ENCODE results near the gene TBC1D9.

TBC1D9 gene

DNA sequence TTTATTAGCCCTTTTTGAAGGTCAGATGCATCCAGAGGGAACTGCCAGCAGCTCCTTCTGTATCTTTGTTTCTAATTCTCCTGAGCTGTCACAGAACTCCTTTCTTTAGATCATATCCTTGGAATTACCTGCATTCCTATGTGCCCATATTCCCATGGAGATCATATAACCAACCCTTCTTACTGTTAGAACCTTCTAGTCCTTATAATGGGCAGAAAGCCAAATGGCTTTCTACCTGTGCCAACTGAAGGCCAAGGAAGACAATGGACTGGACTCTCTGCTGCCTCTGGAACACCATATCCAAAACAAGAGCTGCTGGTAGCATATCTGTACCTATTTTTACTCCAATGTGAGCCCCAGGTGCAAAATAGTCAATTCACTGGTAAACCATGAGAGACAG is 60.7 kb downstream of the TBC1D9 start:
- Histone ChIP-seq H3K4me3 (ENCODE audit: low read length) (no peak overlapping the region), H3K4me2 (ENCODE audit: low read length) (no peak overlapping the region), H3K9me3 (ENCODE audit: control insufficient read depth, insufficient read depth, low read length) (no peaks in the 10 kb centered on the region), H3K79me2 (ENCODE audit: control insufficient read depth, low read length) (no peaks in the 10 kb centered on the region), H3F3A (ENCODE audit: control insufficient read depth, insufficient read depth) (peaks cover 2% of the 10 kb centered on the region; the same call in 1 of the 2 replicates), H3K36me3 (ENCODE audit: control insufficient read depth, low read length) (no peaks in the 10 kb centered on the region), H3K9me2 (replicated peaks; ENCODE audit: control insufficient read depth, low read length) (no peaks in the 10 kb centered on the region), H3K27me3 (ENCODE audit: control insufficient read depth, low read length) (no peaks in the 10 kb centered on the region), H3K27ac (ENCODE audit: low read depth, low read length) (no peak overlapping the region), H4K20me1 (ENCODE audit: control insufficient read depth, insufficient read depth, low read depth, low read length) (no peaks in the 10 kb centered on the region), H3K4me1 (ENCODE audit: control insufficient read depth, low read length) (no peaks in the 10 kb centered on the region)
- no peak for TF ChIP-seq EZH2phosphoT487 (IDR thresholded peaks at IDR 0.05; ENCODE audit: borderline replicate concordance, low read length)
- TF ChIP-seq, protein P1, sequence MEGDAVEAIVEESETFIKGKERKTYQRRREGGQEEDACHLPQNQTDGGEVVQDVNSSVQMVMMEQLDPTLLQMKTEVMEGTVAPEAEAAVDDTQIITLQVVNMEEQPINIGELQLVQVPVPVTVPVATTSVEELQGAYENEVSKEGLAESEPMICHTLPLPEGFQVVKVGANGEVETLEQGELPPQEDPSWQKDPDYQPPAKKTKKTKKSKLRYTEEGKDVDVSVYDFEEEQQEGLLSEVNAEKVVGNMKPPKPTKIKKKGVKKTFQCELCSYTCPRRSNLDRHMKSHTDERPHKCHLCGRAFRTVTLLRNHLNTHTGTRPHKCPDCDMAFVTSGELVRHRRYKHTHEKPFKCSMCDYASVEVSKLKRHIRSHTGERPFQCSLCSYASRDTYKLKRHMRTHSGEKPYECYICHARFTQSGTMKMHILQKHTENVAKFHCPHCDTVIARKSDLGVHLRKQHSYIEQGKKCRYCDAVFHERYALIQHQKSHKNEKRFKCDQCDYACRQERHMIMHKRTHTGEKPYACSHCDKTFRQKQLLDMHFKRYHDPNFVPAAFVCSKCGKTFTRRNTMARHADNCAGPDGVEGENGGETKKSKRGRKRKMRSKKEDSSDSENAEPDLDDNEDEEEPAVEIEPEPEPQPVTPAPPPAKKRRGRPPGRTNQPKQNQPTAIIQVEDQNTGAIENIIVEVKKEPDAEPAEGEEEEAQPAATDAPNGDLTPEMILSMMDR (IDR thresholded peaks at IDR 0.05; ENCODE audit: low read depth, low read length, poor library complexity, severe bottlenecking), result no peak

DNA sequence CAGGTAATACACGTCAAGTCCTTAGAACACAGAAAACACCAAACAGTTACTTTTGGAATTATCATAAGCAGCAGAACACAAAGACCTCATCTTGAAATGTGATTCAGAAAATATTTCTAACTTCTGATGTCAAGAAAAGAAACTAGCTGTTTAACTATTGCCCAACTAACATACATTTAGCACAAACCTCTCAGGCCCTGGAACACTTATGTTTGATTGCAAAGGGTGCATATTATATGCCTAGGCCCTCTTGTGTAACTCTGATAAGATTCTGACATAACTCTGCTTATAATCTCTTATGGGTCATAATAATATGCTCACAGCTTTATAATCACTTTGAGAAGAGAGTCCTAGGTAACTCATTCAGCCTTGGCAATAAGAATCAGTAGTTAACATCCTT is 62.6 kb downstream of the TBC1D9 start:
- Histone ChIP-seq H4K20me1 (ENCODE audit: control insufficient read depth, insufficient read depth, low read depth, low read length) (no peaks in the 10 kb centered on the region), H3K9me3 (ENCODE audit: control insufficient read depth, insufficient read depth, low read length) (no peaks in the 10 kb centered on the region), H3K27me3 (ENCODE audit: control insufficient read depth, low read length) (no peaks in the 10 kb centered on the region), H3K27ac (ENCODE audit: low read depth, low read length) (no peak overlapping the region), H3F3A (ENCODE audit: control insufficient read depth, insufficient read depth) (peaks cover 2% of the 10 kb centered on the region; the same call in 1 of the 2 replicates), H3K36me3 (ENCODE audit: control insufficient read depth, low read length) (no peaks in the 10 kb centered on the region), H3K79me2 (ENCODE audit: control insufficient read depth, low read length) (no peaks in the 10 kb centered on the region), H3K9me2 (replicated peaks; ENCODE audit: control insufficient read depth, low read length) (no peaks in the 10 kb centered on the region), H3K4me1 (ENCODE audit: control insufficient read depth, low read length) (peaks cover 9% of the 10 kb centered on the region), H3K4me2 (ENCODE audit: low read length) (no peak overlapping the region), H3K4me3 (ENCODE audit: low read length) (no peak overlapping the region)
- no peak for TF ChIP-seq EZH2phosphoT487 (IDR thresholded peaks at IDR 0.05; ENCODE audit: borderline replicate concordance, low read length)
- TF ChIP-seq, protein P1 (IDR thresholded peaks at IDR 0.05; ENCODE audit: low read depth, low read length, poor library complexity, severe bottlenecking), result no peak

DNA sequence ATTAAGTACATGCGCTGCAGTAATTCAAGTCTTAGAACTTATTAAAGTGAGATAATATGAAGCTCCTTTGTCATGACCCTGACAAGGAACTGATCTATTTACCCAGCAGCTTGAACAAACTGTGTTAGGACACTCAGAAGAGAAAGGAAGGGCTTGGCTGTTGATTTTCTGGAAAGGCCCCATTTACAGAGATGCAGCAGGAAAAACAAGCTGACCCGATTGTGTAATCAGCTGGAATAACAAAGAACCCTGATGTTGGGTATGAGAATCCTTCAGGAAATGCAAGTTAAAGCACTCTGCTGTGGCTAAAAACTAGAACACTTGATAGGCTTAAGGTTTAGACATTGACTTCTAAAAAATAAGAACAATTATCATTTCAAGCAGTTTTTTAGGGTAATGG is 64.8 kb downstream of the TBC1D9 start:
- H3K36me3 ChIP-seq (ENCODE audit: control insufficient read depth, low read length), result no peaks in the 10 kb centered on the region
- TF ChIP-seq EZH2phosphoT487 (IDR thresholded peaks at IDR 0.05; ENCODE audit: borderline replicate concordance, low read length), result no peak
- TF ChIP-seq, protein P1 (IDR thresholded peaks at IDR 0.05; ENCODE audit: low read depth, low read length, poor library complexity, severe bottlenecking), result no peak
- no peaks in the 10 kb centered on the region for H3K9me3 ChIP-seq (ENCODE audit: control insufficient read depth, insufficient read depth, low read length)
- H3F3A ChIP-seq (ENCODE audit: control insufficient read depth, insufficient read depth), result peaks cover 2% of the 10 kb centered on the region; the same call in 1 of the 2 replicates
- H3K9me2 ChIP-seq (replicated peaks; ENCODE audit: control insufficient read depth, low read length), result no peaks in the 10 kb centered on the region
- no peaks in the 10 kb centered on the region for H4K20me1 ChIP-seq (ENCODE audit: control insufficient read depth, insufficient read depth, low read depth, low read length)
- H3K27me3 ChIP-seq (ENCODE audit: control insufficient read depth, low read length), result no peaks in the 10 kb centered on the region
- no peak overlapping the region for H3K27ac ChIP-seq (ENCODE audit: low read depth, low read length)
- peaks cover 9% of the 10 kb centered on the region for H3K4me1 ChIP-seq (ENCODE audit: control insufficient read depth, low read length)
- no peak overlapping the region for H3K4me3 ChIP-seq (ENCODE audit: low read length)
- H3K4me2 ChIP-seq (ENCODE audit: low read length), result no peak overlapping the region
- no peaks in the 10 kb centered on the region for H3K79me2 ChIP-seq (ENCODE audit: control insufficient read depth, low read length)

Measured in DOHH2 (cell line).